HepG2 (cell line): ENCODE data around the gene SCGB3A2.

ENCODE experiments used
- ARNT ChIP-seq: fragments of 450-650 bp; IDR thresholded peaks from 2 replicates; pipeline ENCODE4 v1.6.1; 2017
- SALL2 ChIP-seq: sonication (generic); formaldehyde crosslinking; IDR thresholded peaks from 2 replicates; pipeline ENCODE4 v1.8.1; 2023; ENCODE audit warnings: mild to moderate bottlenecking, missing genetic modification reagents, inconsistent platforms
- TBP ChIP-seq: sonication (generic); formaldehyde crosslinking; IDR thresholded peaks from 2 replicates; pipeline ENCODE4 v1.5.0; 2020; ENCODE audit warnings: missing genetic modification reagents
- XBP1 ChIP-seq: sonication (generic); formaldehyde crosslinking; IDR thresholded peaks from 2 replicates; pipeline ENCODE4 v1.5.0; 2020; ENCODE audit warnings: missing genetic modification reagents
- ZIK1 ChIP-seq: sonication (generic); formaldehyde crosslinking; IDR thresholded peaks from 2 replicates; pipeline ENCODE4 v1.5.0; 2020; ENCODE audit warnings: mild to moderate bottlenecking, low read depth, missing genetic modification reagents, borderline replicate concordance
- ZNF207 ChIP-seq: fragments of 450-650 bp; IDR thresholded peaks from 2 replicates; pipeline ENCODE4 v1.6.1; 2016; ENCODE audit warnings: antibody characterized with exemption, borderline replicate concordance
- ZNF274 ChIP-seq: sonication (generic); formaldehyde crosslinking; IDR thresholded peaks from 2 replicates; pipeline ENCODE4 v1.5.1; 2020; ENCODE audit warnings: mild to moderate bottlenecking, missing genetic modification reagents
- ZNF329 ChIP-seq: sonication (generic); formaldehyde crosslinking; IDR thresholded peaks from 2 replicates; pipeline ENCODE4 v1.9.0; 2021; ENCODE audit warnings: low read depth, mild to moderate bottlenecking, missing genetic modification reagents
- ZNF431 ChIP-seq: sonication (generic); formaldehyde crosslinking; IDR thresholded peaks from 2 replicates; pipeline ENCODE4 v1.9.0; 2022; ENCODE audit warnings: missing genetic modification reagents, low read depth, mild to moderate bottlenecking, borderline replicate concordance
- ZNF446 ChIP-seq: sonication (generic); formaldehyde crosslinking; IDR thresholded peaks from 2 replicates; pipeline ENCODE4 v1.5.0; 2020; ENCODE audit warnings: mild to moderate bottlenecking, missing genetic modification reagents
- TF ChIP-seq, protein P1 (sequence below): sonication (generic); formaldehyde crosslinking; IDR thresholded peaks from 2 replicates; pipeline ENCODE4 v1.5.0; 2020; ENCODE audit warnings: mild to moderate bottlenecking, missing genetic modification reagents, moderate library complexity
- TF ChIP-seq, protein P2 (sequence below): sonication (generic); formaldehyde crosslinking; IDR thresholded peaks from 2 replicates; pipeline ENCODE4 v1.5.1; 2020; ENCODE audit warnings: missing genetic modification reagents, mild to moderate bottlenecking, borderline replicate concordance
- TF ChIP-seq, protein P3 (sequence below): sonication (generic); formaldehyde crosslinking; IDR thresholded peaks from 2 replicates; pipeline ENCODE4 v1.5.0; 2020; ENCODE audit warnings: mild to moderate bottlenecking, missing genetic modification reagents

DNA sequence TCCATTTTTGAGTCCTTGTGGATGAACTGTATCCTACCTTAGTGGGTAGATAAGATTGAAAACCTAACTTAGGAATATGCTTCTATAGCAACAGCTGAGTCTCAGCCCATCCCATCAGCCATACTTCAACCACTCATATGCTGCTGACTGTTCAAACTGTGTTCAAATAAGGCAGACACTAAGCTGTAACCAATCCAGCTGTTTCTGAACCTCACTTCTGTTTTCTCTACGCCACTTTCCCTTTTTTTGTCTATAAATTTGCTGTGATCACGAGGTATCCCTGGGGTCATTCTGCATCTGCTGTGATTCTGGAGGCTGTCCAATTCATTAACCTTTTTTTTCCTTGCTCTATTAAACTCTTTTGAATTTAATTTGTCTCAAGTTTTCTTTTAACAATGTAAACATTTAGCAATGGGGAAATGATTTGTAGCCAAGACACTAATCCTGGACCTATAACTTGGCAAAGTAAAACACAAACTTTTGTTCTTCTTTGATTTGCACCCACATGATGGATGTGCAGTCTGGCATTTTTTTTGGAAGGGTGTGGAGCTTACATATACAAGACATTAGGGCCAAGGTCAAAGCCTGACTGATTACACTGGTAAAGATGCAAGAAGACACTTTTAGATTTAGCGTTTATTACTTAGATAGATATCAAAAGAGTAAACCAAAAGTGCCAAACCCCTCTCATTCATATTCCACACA, 14.9 kb upstream of the SCGB3A2 start:
- TF ChIP-seq ARNT (no peak), ZNF329 (CRISPR knock-in tag) (no peak), XBP1 (CRISPR knock-in tag) (no peak), ZNF431 (CRISPR knock-in tag) (no peak), ZNF446 (no peak), ZNF274 (no peak), ZIK1 (CRISPR knock-in tag) (no peak), TBP (CRISPR knock-in tag) (no peak), ZNF207 (no peak), SALL2 (CRISPR knock-in tag) (no peak)
- TF ChIP-seq, protein P1, sequence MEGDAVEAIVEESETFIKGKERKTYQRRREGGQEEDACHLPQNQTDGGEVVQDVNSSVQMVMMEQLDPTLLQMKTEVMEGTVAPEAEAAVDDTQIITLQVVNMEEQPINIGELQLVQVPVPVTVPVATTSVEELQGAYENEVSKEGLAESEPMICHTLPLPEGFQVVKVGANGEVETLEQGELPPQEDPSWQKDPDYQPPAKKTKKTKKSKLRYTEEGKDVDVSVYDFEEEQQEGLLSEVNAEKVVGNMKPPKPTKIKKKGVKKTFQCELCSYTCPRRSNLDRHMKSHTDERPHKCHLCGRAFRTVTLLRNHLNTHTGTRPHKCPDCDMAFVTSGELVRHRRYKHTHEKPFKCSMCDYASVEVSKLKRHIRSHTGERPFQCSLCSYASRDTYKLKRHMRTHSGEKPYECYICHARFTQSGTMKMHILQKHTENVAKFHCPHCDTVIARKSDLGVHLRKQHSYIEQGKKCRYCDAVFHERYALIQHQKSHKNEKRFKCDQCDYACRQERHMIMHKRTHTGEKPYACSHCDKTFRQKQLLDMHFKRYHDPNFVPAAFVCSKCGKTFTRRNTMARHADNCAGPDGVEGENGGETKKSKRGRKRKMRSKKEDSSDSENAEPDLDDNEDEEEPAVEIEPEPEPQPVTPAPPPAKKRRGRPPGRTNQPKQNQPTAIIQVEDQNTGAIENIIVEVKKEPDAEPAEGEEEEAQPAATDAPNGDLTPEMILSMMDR (CRISPR knock-in tag) = no peak
- TF ChIP-seq, protein P2, sequence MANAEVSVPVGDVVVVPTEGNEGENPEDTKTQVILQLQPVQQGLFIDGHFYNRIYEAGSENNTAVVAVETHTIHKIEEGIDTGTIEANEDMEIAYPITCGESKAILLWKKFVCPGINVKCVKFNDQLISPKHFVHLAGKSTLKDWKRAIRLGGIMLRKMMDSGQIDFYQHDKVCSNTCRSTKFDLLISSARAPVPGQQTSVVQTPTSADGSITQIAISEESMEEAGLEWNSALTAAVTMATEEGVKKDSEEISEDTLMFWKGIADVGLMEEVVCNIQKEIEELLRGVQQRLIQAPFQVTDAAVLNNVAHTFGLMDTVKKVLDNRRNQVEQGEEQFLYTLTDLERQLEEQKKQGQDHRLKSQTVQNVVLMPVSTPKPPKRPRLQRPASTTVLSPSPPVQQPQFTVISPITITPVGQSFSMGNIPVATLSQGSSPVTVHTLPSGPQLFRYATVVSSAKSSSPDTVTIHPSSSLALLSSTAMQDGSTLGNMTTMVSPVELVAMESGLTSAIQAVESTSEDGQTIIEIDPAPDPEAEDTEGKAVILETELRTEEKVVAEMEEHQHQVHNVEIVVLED (CRISPR knock-in tag) = no peak
- TF ChIP-seq, protein P3, sequence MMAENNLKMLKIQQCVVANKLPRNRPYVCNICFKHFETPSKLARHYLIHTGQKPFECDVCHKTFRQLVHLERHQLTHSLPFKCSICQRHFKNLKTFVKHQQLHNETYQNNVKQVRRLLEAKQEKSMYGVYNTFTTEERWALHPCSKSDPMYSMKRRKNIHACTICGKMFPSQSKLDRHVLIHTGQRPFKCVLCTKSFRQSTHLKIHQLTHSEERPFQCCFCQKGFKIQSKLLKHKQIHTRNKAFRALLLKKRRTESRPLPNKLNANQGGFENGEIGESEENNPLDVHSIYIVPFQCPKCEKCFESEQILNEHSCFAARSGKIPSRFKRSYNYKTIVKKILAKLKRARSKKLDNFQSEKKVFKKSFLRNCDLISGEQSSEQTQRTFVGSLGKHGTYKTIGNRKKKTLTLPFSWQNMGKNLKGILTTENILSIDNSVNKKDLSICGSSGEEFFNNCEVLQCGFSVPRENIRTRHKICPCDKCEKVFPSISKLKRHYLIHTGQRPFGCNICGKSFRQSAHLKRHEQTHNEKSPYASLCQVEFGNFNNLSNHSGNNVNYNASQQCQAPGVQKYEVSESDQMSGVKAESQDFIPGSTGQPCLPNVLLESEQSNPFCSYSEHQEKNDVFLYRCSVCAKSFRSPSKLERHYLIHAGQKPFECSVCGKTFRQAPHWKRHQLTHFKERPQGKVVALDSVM (CRISPR knock-in tag) = no peak
